Measurements from ENCODE around the gene OTOS. TPM values are rescaled to one million over a fixed set of nuclear protein-coding genes. Genes with fewer than 3 reads are reported as not detected.

OTOS gene
- total RNA-seq, 1 experiment from 2014 or later: not detected

- H3K4me1 ChIP-seq (ENCODE audit: control insufficient read depth in 1 of 2, insufficient read depth in 2 of 2, low read length in 2 of 2): no peaks in the 10 kb centered on the region
- POLR2A ChIA-PET: no interaction called here
- H3K9ac ChIP-seq (ENCODE audit: low read length): no peak overlapping the region
- ATAC-seq: no peak
- DNase-seq (ENCODE audit: low read depth, low spot score): no peak
- RAD21 ChIA-PET (ENCODE audit: low non-redundant PET in 1 of 2, low total read pairs in 2 of 2, uncharacterized antibody in 2 of 2, unreplicated experiment in 2 of 2): no interaction called here
- H2AFZ ChIP-seq (ENCODE audit: low read depth, low read length, poor library complexity, severe bottlenecking): no peak overlapping the region
- TF ChIP-seq ELF1 (IDR thresholded peaks at IDR 0.05; ENCODE audit: borderline replicate concordance, low read depth) (no peak), JUND (IDR thresholded peaks at IDR 0.05) (no peak), POLR2AphosphoS5 (IDR thresholded peaks at IDR 0.05; ENCODE audit: low read depth, low read length) (no peak), SP1 (IDR thresholded peaks at IDR 0.05; ENCODE audit: low read depth) (no peak), POLR2A (IDR thresholded peaks at IDR 0.05; ENCODE audit: borderline replicate concordance, extremely low read depth, insufficient read depth, insufficient read length) (no peak), EZH2phosphoT487 (IDR thresholded peaks at IDR 0.05; ENCODE audit: borderline replicate concordance) (no peak), ATF3 (IDR thresholded peaks at IDR 0.05) (no peak), ZNF274 (IDR thresholded peaks at IDR 0.05; ENCODE audit: low read depth, low read length) (no peak), EZH2 (IDR thresholded peaks at IDR 0.05) (no peak), EGR1 (IDR thresholded peaks at IDR 0.05; ENCODE audit: low read depth) (no peak), CTCF (IDR thresholded peaks at IDR 0.05 in 2 of 3, conservative IDR thresholded peaks at IDR 0.05 in 1 of 3; ENCODE audit: borderline replicate concordance in 1 of 3, insufficient read depth in 1 of 3, low read depth in 2 of 3, low read length in 2 of 3) (no peak), CEBPB (IDR thresholded peaks at IDR 0.05; ENCODE audit: low read depth) (no peak), SRF (IDR thresholded peaks at IDR 0.05; ENCODE audit: low read depth) (no peak), ZBTB33 (IDR thresholded peaks at IDR 0.05; ENCODE audit: extremely low read depth, insufficient replicate concordance, low read length) (no peak), ZFX (IDR thresholded peaks at IDR 0.05) (no peak), TCF7L2 (IDR thresholded peaks at IDR 0.05; ENCODE audit: borderline replicate concordance, extremely low read depth, insufficient read depth, insufficient read length) (no peak), YY1 (IDR thresholded peaks at IDR 0.05; ENCODE audit: extremely low read depth, insufficient replicate concordance, low read depth, low read length) (no peak), REST (IDR thresholded peaks at IDR 0.05; ENCODE audit: low read depth) (no peak)
- no peaks in the 10 kb centered on the region for H3K9me3 ChIP-seq (ENCODE audit: control insufficient read depth in 1 of 2, insufficient read depth in 1 of 2, low read depth in 1 of 2, low read length in 2 of 2)
- H3K27me3 ChIP-seq (ENCODE audit: insufficient read depth, low read length): peaks cover 5% of the 10 kb centered on the region; the same call in 1 of the 2 replicates
- intact Hi-C loops (cut with micrococcal nuclease): no loop called here
- no TSS peak for BruUV-seq (replicated peaks)
- CTCF ChIA-PET: no interaction called here
- H3K9me2 ChIP-seq (ENCODE audit: insufficient read depth): no peaks in the 10 kb centered on the region
- no peak overlapping the region for H3K4me2 ChIP-seq (ENCODE audit: low read length)
- no peaks in the 10 kb centered on the region for H3K79me2 ChIP-seq (ENCODE audit: insufficient read depth, low read length)
- no peaks in the 10 kb centered on the region for H4K20me1 ChIP-seq (ENCODE audit: insufficient read depth)
- H3K27ac ChIP-seq (ENCODE audit: low read depth, low read length): no peak overlapping the region
- no peak overlapping the region for H3K4me3 ChIP-seq (replicated peaks in 1 of 2; ENCODE audit: low read depth in 1 of 2, low read length in 2 of 2)
- no peaks in the 10 kb centered on the region for H3K36me3 ChIP-seq (ENCODE audit: control insufficient read depth in 1 of 2, insufficient read depth in 2 of 2, low read length in 2 of 2)
These were observed 38.8 kb upstream of the OTOS start for GRCh38 chr2:240179186-240179815.

All from HCT116 (cell line).